Measurements from ENCODE around the gene PSME1. TPM values are rescaled to one million over a fixed set of nuclear protein-coding genes. Genes with fewer than 3 reads are reported as not detected.

Gene PSME1
- total and polyA plus RNA-seq, 2 of the 13 experiments (the other 11 are each of a cell fraction or from before 2014, with no cell fraction given), result 159 to 608 TPM

- TF ChIP-seq HOXA5 (CRISPR knock-in tag; IDR thresholded peaks at IDR 0.05), result peak; percentile 93
- TF ChIP-seq ZHX1 (CRISPR knock-in tag; IDR thresholded peaks at IDR 0.05; ENCODE audit: low read depth), result no peak; the same call in 1 of the 2 replicates
- TF ChIP-seq SATB2 (CRISPR knock-in tag; IDR thresholded peaks at IDR 0.05), result no peak
- no peak for TF ChIP-seq SALL1 (CRISPR knock-in tag; IDR thresholded peaks at IDR 0.05)
- TF ChIP-seq PAXIP1 (CRISPR knock-in tag; conservative IDR thresholded peaks at IDR 0.05), result peak; percentile 90
- peak; percentile 89; the same call in 1 of the 2 replicates for TF ChIP-seq MXD4 (CRISPR knock-in tag; IDR thresholded peaks at IDR 0.05)
- peak; percentile 65 for TF ChIP-seq NFYC (CRISPR knock-in tag; IDR thresholded peaks at IDR 0.05)
- no peak for TF ChIP-seq RARG (CRISPR knock-in tag; IDR thresholded peaks at IDR 0.05; ENCODE audit: low read depth)
- TF ChIP-seq ZNF773 (CRISPR knock-in tag; IDR thresholded peaks at IDR 0.05; ENCODE audit: borderline replicate concordance), result no peak
- no peak for TF ChIP-seq DPF2 (CRISPR knock-in tag; IDR thresholded peaks at IDR 0.05; ENCODE audit: borderline replicate concordance, low read depth)
- TF ChIP-seq YEATS4 (CRISPR knock-in tag; IDR thresholded peaks at IDR 0.05; ENCODE audit: borderline replicate concordance), result no peak; the same call in 1 of the 2 replicates
- no peak for TF ChIP-seq AGO2 (optimal IDR thresholded peaks at IDR 0.05; ENCODE audit: low read depth, low read length)
- TF ChIP-seq ZNF777 (CRISPR knock-in tag; IDR thresholded peaks at IDR 0.05), result no peak
- TF ChIP-seq TBL1XR1 (IDR thresholded peaks at IDR 0.05; ENCODE audit: borderline replicate concordance, low read length, partially characterized antibody), result no peak
- no peak for TF ChIP-seq ZNF496 (CRISPR knock-in tag; IDR thresholded peaks at IDR 0.05; ENCODE audit: insufficient replicate concordance)
- TF ChIP-seq BHLHE40 (IDR thresholded peaks at IDR 0.05; ENCODE audit: low read length), result 0 out of 2 replicates have a peak, but pooled peaks have one; percentile 10
- peak; percentile 68; the same call in 1 of the 2 replicates for TF ChIP-seq RXRB (CRISPR knock-in tag; IDR thresholded peaks at IDR 0.05; ENCODE audit: borderline replicate concordance)
- TF ChIP-seq FOXK2 (IDR thresholded peaks at IDR 0.05), result no peak
- TF ChIP-seq U2AF1 (optimal IDR thresholded peaks at IDR 0.05; ENCODE audit: low read depth, low read length), result peak; percentile 83
- peak; percentile 97; the same call in 1 of the 2 replicates for TF ChIP-seq ZFP37 (CRISPR knock-in tag; IDR thresholded peaks at IDR 0.05; ENCODE audit: borderline replicate concordance)
- TF ChIP-seq HES4 (CRISPR knock-in tag; IDR thresholded peaks at IDR 0.05; ENCODE audit: borderline replicate concordance), result no peak
- TF ChIP-seq ZNF766 (CRISPR knock-in tag; IDR thresholded peaks at IDR 0.05; ENCODE audit: borderline replicate concordance), result no peak
Measured at GRCh38 chr14:24146453-24146977, 10.5 kb downstream of the PSME1 start, which contains the start of gene PSME2 (continued).

All from HepG2 (cell line).